GM19467 (cell line): ENCODE data around the gene VPS18.
A peak's percentile ranks its signal among the peaks of the same experiment; 100 is the strongest.

Experiments used
- ATAC-seq: cut with Tn5 transposase; IDR thresholded peaks from one replicate; pipeline ENCODE4 v1.9.1; 2021; ENCODE audit warnings: mild to moderate bottlenecking, moderate library complexity; ENCODE audit not compliant: unreplicated experiment

Gene VPS18

GRCh38 chr15:40867199-40867598 is 27.1 kb upstream of the VPS18 start:
- ATAC-seq = no peak

- ATAC-seq = no peak
Measured at GRCh38 chr15:40869686-40870085, 24.6 kb upstream of the VPS18 start.

GRCh38 chr15:40870716-40871115 is 23.5 kb upstream of the VPS18 start:
- ATAC-seq = no peak

- ATAC-seq = no peak
Measured at GRCh38 chr15:40871749-40872617, 22.3 kb upstream of the VPS18 start.

GRCh38 chr15:40872791-40873693 is 21.2 kb upstream of the VPS18 start:
- ATAC-seq = no peak

- peak; percentile 43 for ATAC-seq
Measured at GRCh38 chr15:40873694-40874561, 20.3 kb upstream of the VPS18 start, which contains the start of gene RHOV. Gene RHOV, minus strand, starts transcription at chr15:40874234. Its CDS starts 95 bp downstream, at chr15:40874139.

- no peak for ATAC-seq
Measured at GRCh38 chr15:40875991-40876730, 18.1 kb upstream of the VPS18 start.

GRCh38 chr15:40877694-40878093 is 16.6 kb upstream of the VPS18 start:
- ATAC-seq = no peak

GRCh38 chr15:40878785-40879184 is 15.5 kb upstream of the VPS18 start:
- peak; percentile 58 for ATAC-seq

- no peak for ATAC-seq
Measured at GRCh38 chr15:40879609-40880008, 14.6 kb upstream of the VPS18 start.

GRCh38 chr15:40881351-40881750 is 12.9 kb upstream of the VPS18 start:
- ATAC-seq = no peak

- ATAC-seq = no peak
Measured at GRCh38 chr15:40886586-40886985, 7.7 kb upstream of the VPS18 start.

- ATAC-seq = no peak
Measured at GRCh38 chr15:40889112-40889511, 5.1 kb upstream of the VPS18 start.

- no peak for ATAC-seq
Measured at GRCh38 chr15:40891138-40891537, 3.1 kb upstream of the VPS18 start.

GRCh38 chr15:40891810-40892446 is 2.3 kb upstream of the VPS18 start:
- ATAC-seq = no peak

- ATAC-seq = no peak
Measured at GRCh38 chr15:40892447-40893012, 1.7 kb upstream of the VPS18 start.

GRCh38 chr15:40893019-40893670 is 1.1 kb upstream of the VPS18 start:
- ATAC-seq = no peak

- ATAC-seq = no peak
Measured at GRCh38 chr15:40894681-40895448, 615 bp downstream of the VPS18 start.
